ENCODE measurements around the gene FGD4.

DNA sequence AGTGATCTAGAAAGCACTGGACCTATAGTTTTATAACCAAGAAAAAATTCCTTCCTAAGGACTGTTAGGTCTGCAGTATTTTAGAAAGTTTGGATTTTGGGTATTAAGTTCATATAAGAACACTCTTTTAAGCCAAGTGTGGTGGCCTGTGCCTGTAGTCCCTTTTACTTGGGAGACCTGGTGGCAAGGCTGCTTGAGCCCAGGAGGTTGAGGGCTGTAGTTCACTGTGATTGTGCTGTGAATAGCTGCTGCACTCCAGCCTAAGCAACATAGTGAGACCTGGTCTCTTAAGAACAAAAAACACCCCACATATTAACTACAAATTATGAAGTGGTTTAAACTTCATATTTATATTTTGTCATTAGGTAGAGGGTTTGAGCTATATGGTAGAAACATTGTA, 289.4 kb downstream of the FGD4 start:
- TF ChIP-seq, protein P1, sequence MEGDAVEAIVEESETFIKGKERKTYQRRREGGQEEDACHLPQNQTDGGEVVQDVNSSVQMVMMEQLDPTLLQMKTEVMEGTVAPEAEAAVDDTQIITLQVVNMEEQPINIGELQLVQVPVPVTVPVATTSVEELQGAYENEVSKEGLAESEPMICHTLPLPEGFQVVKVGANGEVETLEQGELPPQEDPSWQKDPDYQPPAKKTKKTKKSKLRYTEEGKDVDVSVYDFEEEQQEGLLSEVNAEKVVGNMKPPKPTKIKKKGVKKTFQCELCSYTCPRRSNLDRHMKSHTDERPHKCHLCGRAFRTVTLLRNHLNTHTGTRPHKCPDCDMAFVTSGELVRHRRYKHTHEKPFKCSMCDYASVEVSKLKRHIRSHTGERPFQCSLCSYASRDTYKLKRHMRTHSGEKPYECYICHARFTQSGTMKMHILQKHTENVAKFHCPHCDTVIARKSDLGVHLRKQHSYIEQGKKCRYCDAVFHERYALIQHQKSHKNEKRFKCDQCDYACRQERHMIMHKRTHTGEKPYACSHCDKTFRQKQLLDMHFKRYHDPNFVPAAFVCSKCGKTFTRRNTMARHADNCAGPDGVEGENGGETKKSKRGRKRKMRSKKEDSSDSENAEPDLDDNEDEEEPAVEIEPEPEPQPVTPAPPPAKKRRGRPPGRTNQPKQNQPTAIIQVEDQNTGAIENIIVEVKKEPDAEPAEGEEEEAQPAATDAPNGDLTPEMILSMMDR (conservative IDR thresholded peaks at IDR 0.05; ENCODE audit: low read length) = no peak
- no peak for TF ChIP-seq EZH2phosphoT487 (IDR thresholded peaks at IDR 0.05; ENCODE audit: borderline replicate concordance)
